Neural crest cell (in vitro differentiated cells): ENCODE results near the gene UBASH3B. TPM values are rescaled to one million over a fixed set of nuclear protein-coding genes. Genes with fewer than 3 reads are reported as not detected.

Experiments
- DNase-seq: peaks from one replicate; pipeline ENCODE4 v3.0.0; 2021; ENCODE audit warnings: low read depth, mixed read lengths, low spot score
- H3K27ac Mint-ChIP-seq: one replicate; pipeline ENCODE4 v1.8.0; 2021; ENCODE audit warnings: mild to moderate bottlenecking, mixed read lengths; ENCODE audit not compliant: unreplicated experiment
- H3K27me3 Mint-ChIP-seq: 2 replicates; pipeline ENCODE4 v1.8.0; 2021; ENCODE audit warnings: low read depth, mild to moderate bottlenecking, mixed read lengths
- H3K36me3 Mint-ChIP-seq: 2 replicates; pipeline ENCODE4 v1.8.0; 2021; ENCODE audit warnings: low read depth, mild to moderate bottlenecking, mixed read lengths
- H3K4me1 Mint-ChIP-seq: 2 replicates; pipeline ENCODE4 v1.8.0; 2021; ENCODE audit warnings: mixed read lengths
- H3K4me3 Mint-ChIP-seq: one replicate; pipeline ENCODE4 v1.8.0; 2021; ENCODE audit warnings: mild to moderate bottlenecking, mixed read lengths
- H3K9me3 Mint-ChIP-seq: 2 replicates; pipeline ENCODE4 v1.8.0; 2021; ENCODE audit warnings: mixed read lengths
- total RNA-seq: library from RNA; stranded (reverse); gene quantifications from 2 replicates; pipeline ENCODE4 v1.2.1, GENCODE V29; 2021
- TF ChIP-seq, protein P1 (sequence below): fragments of 200-600 bp; sonication (generic); conservative IDR thresholded peaks from 2 replicates; pipeline ENCODE4 v1.5.0; 2021; ENCODE audit warnings: antibody characterized with exemption, mild to moderate bottlenecking

Gene UBASH3B
- total RNA-seq, 1 donor from 2014 or later = 6.8 TPM

GRCh38 chr11:122746050-122746478, 90.5 kb downstream of the UBASH3B start:
- Mint-ChIP-seq H3K36me3 (no peaks in the 10 kb centered on the region), H3K4me1 (peaks cover 24% of the 10 kb centered on the region), H3K27ac (no peak overlapping the region), H3K9me3 (no peaks in the 10 kb centered on the region), H3K4me3 (no peak overlapping the region), H3K27me3 (no peaks in the 10 kb centered on the region)
- DNase-seq = no peak
- TF ChIP-seq, protein P1, sequence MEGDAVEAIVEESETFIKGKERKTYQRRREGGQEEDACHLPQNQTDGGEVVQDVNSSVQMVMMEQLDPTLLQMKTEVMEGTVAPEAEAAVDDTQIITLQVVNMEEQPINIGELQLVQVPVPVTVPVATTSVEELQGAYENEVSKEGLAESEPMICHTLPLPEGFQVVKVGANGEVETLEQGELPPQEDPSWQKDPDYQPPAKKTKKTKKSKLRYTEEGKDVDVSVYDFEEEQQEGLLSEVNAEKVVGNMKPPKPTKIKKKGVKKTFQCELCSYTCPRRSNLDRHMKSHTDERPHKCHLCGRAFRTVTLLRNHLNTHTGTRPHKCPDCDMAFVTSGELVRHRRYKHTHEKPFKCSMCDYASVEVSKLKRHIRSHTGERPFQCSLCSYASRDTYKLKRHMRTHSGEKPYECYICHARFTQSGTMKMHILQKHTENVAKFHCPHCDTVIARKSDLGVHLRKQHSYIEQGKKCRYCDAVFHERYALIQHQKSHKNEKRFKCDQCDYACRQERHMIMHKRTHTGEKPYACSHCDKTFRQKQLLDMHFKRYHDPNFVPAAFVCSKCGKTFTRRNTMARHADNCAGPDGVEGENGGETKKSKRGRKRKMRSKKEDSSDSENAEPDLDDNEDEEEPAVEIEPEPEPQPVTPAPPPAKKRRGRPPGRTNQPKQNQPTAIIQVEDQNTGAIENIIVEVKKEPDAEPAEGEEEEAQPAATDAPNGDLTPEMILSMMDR = no peak

- Mint-ChIP-seq H3K27ac (no peak overlapping the region), H3K4me3 (no peak overlapping the region), H3K4me1 (peaks cover 23% of the 10 kb centered on the region), H3K36me3 (no peaks in the 10 kb centered on the region), H3K9me3 (no peaks in the 10 kb centered on the region), H3K27me3 (no peaks in the 10 kb centered on the region)
- DNase-seq = no peak
- TF ChIP-seq, protein P1 = no peak
These were observed 91.2 kb downstream of the UBASH3B start for GRCh38 chr11:122746611-122747244.

DNA sequence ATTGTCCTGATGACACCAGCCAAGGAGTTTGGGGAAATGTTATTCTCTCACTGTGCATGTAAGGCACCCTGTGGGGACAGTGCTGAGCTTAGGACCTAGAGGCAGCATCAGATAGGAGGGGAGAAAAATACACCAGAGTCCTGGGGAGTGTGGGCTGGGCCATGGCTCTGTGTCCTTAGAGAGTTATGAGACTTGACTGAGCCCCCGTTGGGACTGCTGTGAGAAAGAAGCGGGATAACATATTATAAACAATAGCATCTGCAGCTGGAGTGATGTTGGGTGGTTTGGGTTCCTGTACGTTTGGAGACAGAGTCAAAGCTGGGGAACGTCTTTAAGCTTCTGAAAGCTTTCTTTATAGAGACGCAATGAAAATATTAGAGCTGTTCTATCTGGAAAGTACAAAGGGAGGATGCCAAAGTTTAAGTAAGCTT, 91.8 kb downstream of the UBASH3B start:
- Mint-ChIP-seq H3K4me1 (peaks cover 17% of the 10 kb centered on the region), H3K36me3 (no peaks in the 10 kb centered on the region), H3K4me3 (no peak overlapping the region), H3K27ac (no peak overlapping the region), H3K9me3 (no peaks in the 10 kb centered on the region), H3K27me3 (no peaks in the 10 kb centered on the region)
- no peak for DNase-seq
- TF ChIP-seq, protein P1 = no peak

DNA sequence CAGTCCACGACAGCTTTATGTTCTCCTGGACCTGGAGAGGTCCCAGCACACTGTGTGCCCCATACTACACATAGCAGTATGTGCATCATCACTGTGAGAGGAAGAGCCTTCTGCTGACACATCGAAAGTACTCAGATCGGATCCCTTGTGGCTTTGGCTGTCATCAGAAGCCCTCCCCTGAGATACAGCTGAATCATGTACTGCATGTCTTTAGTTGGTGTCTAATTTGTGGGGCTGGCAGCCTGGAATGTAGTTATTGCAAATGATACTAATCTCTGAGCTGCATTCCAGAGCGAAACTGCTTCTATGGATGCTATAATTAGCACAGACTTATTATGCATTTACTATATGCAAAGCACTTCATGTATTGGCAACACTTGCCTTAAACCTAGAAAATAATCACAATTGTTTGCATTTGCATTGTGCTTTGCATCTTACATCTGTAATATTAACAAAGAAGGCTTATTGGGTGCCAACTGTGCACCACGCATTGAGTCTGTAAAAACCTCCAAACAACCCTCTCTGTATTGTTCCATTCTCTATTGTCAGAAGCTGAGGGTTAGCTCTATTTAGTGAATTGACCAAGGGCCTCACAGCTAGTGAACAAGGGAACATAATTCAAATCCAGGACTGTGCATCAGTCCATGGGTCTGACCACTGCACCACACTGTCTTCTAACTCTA, 93.6 kb downstream of the UBASH3B start:
- no peaks in the 10 kb centered on the region for H3K9me3 Mint-ChIP-seq
- no peaks in the 10 kb centered on the region for H3K27me3 Mint-ChIP-seq
- no peaks in the 10 kb centered on the region for H3K36me3 Mint-ChIP-seq
- H3K4me3 Mint-ChIP-seq = no peak overlapping the region
- no peak overlapping the region for H3K27ac Mint-ChIP-seq
- peaks cover 17% of the 10 kb centered on the region for H3K4me1 Mint-ChIP-seq
- no peak for DNase-seq
- TF ChIP-seq, protein P1 = no peak

DNA sequence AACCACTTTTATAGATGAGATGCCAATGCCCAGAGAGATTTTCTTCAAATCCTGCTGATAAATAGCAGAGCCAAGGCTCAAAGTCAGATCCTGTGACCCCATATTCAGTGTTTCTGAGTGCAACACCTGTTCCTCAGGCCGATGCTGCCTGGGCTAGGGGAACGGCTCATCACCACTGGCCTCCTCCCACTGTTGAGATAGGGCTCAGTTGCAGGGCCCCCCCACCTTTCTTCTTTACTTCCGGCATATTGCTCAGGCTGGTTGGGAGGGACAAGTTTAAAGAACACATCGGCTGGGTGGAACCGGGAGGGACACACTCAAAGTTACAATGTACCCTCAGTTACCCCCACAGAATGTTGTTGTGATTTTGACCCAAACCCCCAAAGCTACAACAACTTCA, 94.5 kb downstream of the UBASH3B start:
- H3K4me3 Mint-ChIP-seq = no peak overlapping the region

More for the DNA sequence above, 94.5 kb downstream of the UBASH3B start:
- no peaks in the 10 kb centered on the region for H3K27me3 Mint-ChIP-seq
- peaks cover 17% of the 10 kb centered on the region for H3K4me1 Mint-ChIP-seq
- H3K27ac Mint-ChIP-seq = no peak overlapping the region
- TF ChIP-seq, protein P1 = no peak
- no peaks in the 10 kb centered on the region for H3K36me3 Mint-ChIP-seq
- no peak for DNase-seq
- H3K9me3 Mint-ChIP-seq = no peaks in the 10 kb centered on the region
